GM23248 (cell line): ENCODE data around the gene STIM1. TPM values are rescaled to one million over a fixed set of nuclear protein-coding genes. Genes with fewer than 3 reads are reported as not detected.
"Not testable (repeated sequence)": the region's sequence is repeated elsewhere in the genome, so short reads cannot be mapped to it uniquely, and the experiment has no call there.

ENCODE experiments used
- DNase-seq: peaks from one replicate; pipeline ENCODE4 v3.0.0-alpha.2; 2015
- H2AFZ ChIP-seq: fragments of 200-600 bp; sonication (generic); 2 replicates; pipeline ENCODE4 v1.6.1; 2016; ENCODE audit warnings: antibody characterized with exemption
- H3F3A ChIP-seq: fragments of 200-600 bp; sonication (generic); 2 replicates; pipeline ENCODE4 v1.6.1; 2016; ENCODE audit warnings: mild to moderate bottlenecking, antibody characterized with exemption, mixed run types; ENCODE audit not compliant: insufficient read depth
- H3K27ac ChIP-seq: fragments of 200-600 bp; sonication (generic); 2 replicates; pipeline ENCODE4 v1.5.1; 2016; ENCODE audit warnings: mild to moderate bottlenecking
- H3K27me3 ChIP-seq: fragments of 200-600 bp; sonication (generic); replicated peaks from 2 replicates; pipeline ENCODE4 v1.6.1; 2016; ENCODE audit warnings: mild to moderate bottlenecking; ENCODE audit not compliant: insufficient read depth
- H3K36me3 ChIP-seq: fragments of 200-600 bp; sonication (generic); 2 replicates; pipeline ENCODE4 v1.6.1; 2016; ENCODE audit warnings: low read depth, mild to moderate bottlenecking
- H3K4me1 ChIP-seq: fragments of 200-600 bp; sonication (generic); 2 replicates; pipeline ENCODE4 v1.6.1; 2016; ENCODE audit warnings: mild to moderate bottlenecking; ENCODE audit not compliant: insufficient read depth
- H3K4me2 ChIP-seq: fragments of 200-600 bp; sonication (generic); one replicate; pipeline ENCODE4 v1.6.1; 2016; ENCODE audit warnings: mild to moderate bottlenecking; ENCODE audit not compliant: unreplicated experiment
- H3K4me3 ChIP-seq: fragments of 200-600 bp; sonication (generic); 2 replicates; pipeline ENCODE4 v1.5.1; 2016; ENCODE audit warnings: mild to moderate bottlenecking
- H3K79me2 ChIP-seq: fragments of 200-600 bp; sonication (generic); 2 replicates; pipeline ENCODE4 v1.6.1; 2016; ENCODE audit warnings: mild to moderate bottlenecking; ENCODE audit not compliant: insufficient read depth
- H3K9ac ChIP-seq: fragments of 200-600 bp; sonication (generic); 2 replicates; pipeline ENCODE4 v1.6.1; 2016; ENCODE audit warnings: mild to moderate bottlenecking
- H3K9me2 ChIP-seq: fragments of 200-600 bp; sonication (generic); 2 replicates; pipeline ENCODE4 v1.6.1; 2016; ENCODE audit warnings: mixed run types, mild to moderate bottlenecking, moderate library complexity; ENCODE audit not compliant: insufficient read depth
- H3K9me3 ChIP-seq: fragments of 200-600 bp; sonication (generic); one replicate; pipeline ENCODE4 v1.6.1; 2017; ENCODE audit warnings: low read depth
- H4K20me1 ChIP-seq: fragments of 200-600 bp; sonication (generic); 2 replicates; pipeline ENCODE4 v1.6.0; 2016; ENCODE audit not compliant: insufficient read depth
- EZH2 ChIP-seq: fragments of 200-600 bp; sonication (generic); IDR thresholded peaks from 2 replicates; pipeline ENCODE4 v1.6.1; 2018; ENCODE audit warnings: antibody characterized with exemption, mild to moderate bottlenecking; ENCODE audit not compliant: insufficient read depth, poor library complexity, severe bottlenecking
- EZH2phosphoT487 ChIP-seq: fragments of 200-600 bp; sonication (generic); IDR thresholded peaks from 2 replicates; pipeline ENCODE4 v1.6.1; 2018; ENCODE audit warnings: antibody characterized with exemption, moderate library complexity, mild to moderate bottlenecking, low read depth; ENCODE audit not compliant: insufficient read depth
- WGBS, 2 experiments: methylation state at CpG; one replicate each; pipeline ENCODE4 v1.1.6; 2015 to 2017; ENCODE audit warnings: low lambda C conversion rate in 2 of 2, low coverage in 1 of 2; ENCODE audit errors: missing lambda C conversion rate in 2 of 2; 5-methylcytosine and 5-hydroxymethylcytosine counted together
- in situ Hi-C: fragments of 300-500 bp; cut with MboI; formaldehyde crosslinking; loops from 2 replicates; pipeline ENCODE4 v1.15.0; 2020
- polyA plus RNA-seq: library from polyadenylated mRNA; unstranded; fragments of >200 nt; fragmentation: Nextera tagmentation; extraction: Ambion mirVana; gene quantifications from 2 replicates; pipeline ENCODE4 v1.2.1, GENCODE V29; 2016
- total RNA-seq: library from RNA; depleted of rRNA; stranded (reverse); fragments of >200 nt; shearing (Covaris generic); gene quantifications from 2 replicates; pipeline ENCODE4 v1.2.3, GENCODE V29; 2014

Gene STIM1
- total and polyA plus RNA-seq, 2 experiments from 2014 or later = 22.3 to 24.6 TPM

- H3F3A ChIP-seq = peaks cover 7% of the 10 kb centered on the region
- H4K20me1 ChIP-seq = no peaks in the 10 kb centered on the region
- no peaks in the 10 kb centered on the region for H3K27me3 ChIP-seq
- no peak overlapping the region for H3K4me3 ChIP-seq
- H3K36me3 ChIP-seq = no peaks in the 10 kb centered on the region
- peaks cover 21% of the 10 kb centered on the region for H3K4me1 ChIP-seq
- H2AFZ ChIP-seq = no peak overlapping the region
- no peak for DNase-seq
- H3K79me2 ChIP-seq = peaks cover 97% of the 10 kb centered on the region
- 93 to 98% methylated on average over 2 of the region's 2 CpGs for WGBS, 2 experiments
- H3K9me3 ChIP-seq = no peaks in the 10 kb centered on the region
- no peak overlapping the region for H3K9ac ChIP-seq
- TF ChIP-seq EZH2 = no peak
- TF ChIP-seq EZH2phosphoT487 = no peak
- no peak overlapping the region for H3K27ac ChIP-seq
- in situ Hi-C loops = no loop called here
- H3K9me2 ChIP-seq = no peaks in the 10 kb centered on the region
- H3K4me2 ChIP-seq = no peak overlapping the region
These were observed 4.9 kb downstream of the STIM1 start for GRCh38 chr11:3860375-3860774.

DNA sequence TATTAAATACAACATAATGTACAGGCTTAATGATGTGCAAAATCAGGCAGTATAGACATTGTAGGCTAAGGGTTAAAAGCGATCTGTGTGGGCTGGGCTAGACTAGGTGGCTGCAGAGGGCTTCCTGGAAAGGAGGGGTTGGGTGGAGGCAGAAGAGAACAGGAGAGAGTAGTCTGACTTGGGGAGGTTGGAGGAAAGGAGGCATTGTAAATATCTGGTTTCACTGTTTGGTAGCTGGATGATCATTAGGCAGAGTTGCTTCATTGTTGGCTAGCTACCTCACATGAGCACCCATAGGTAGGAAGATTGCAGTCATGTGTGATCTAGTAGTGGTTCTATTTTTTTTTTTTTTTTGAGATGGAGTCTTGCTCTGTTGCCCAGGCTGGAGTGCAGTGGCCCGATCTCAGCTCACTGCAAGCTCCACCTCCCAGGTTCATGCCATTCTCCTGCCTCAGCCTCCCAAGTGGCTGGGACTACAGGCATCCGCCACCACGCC lies 5.5 kb downstream of the STIM1 start:
- WGBS, 2 experiments = 76 to 80% methylated on average over 4 of the region's 4 CpGs
- not testable (repeated sequence) for H3K4me3 ChIP-seq, H3K27ac ChIP-seq

DNA sequence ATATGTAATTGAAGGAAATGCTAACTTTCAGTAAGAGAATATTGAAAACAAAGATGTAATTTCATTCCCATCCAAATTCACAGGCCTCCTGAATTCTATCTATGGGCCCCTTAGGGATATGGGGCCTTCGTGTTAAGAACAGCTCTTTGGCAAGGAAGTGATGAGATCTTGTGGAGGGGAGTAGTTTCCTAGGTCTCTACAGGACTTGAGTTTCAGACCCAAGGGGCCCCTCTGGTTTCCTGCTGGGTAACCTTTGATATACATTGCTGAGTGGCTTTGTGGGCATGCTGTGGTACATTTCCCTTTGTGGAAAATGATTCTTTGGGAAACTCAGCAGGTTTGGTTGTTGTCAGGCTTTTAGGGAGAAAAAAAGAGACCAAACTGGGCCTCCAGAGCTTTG lies 6.2 kb downstream of the STIM1 start:
- H3K9me3 ChIP-seq = no peaks in the 10 kb centered on the region
- no peak overlapping the region for H3K9ac ChIP-seq
- no peaks in the 10 kb centered on the region for H3K9me2 ChIP-seq
- no peaks in the 10 kb centered on the region for H4K20me1 ChIP-seq
- no peak for DNase-seq
- no peaks in the 10 kb centered on the region for H3K27me3 ChIP-seq
- no peak overlapping the region for H3K4me3 ChIP-seq
- peaks cover 27% of the 10 kb centered on the region for H3K4me1 ChIP-seq
- no peak overlapping the region for H3K4me2 ChIP-seq
- 90 to 94% methylated on average over 1 of the region's 1 CpG for WGBS, 2 experiments
- no peak overlapping the region for H3K27ac ChIP-seq
- H3K79me2 ChIP-seq = peaks cover 86% of the 10 kb centered on the region
- no peak overlapping the region for H2AFZ ChIP-seq
- no peak for TF ChIP-seq EZH2
- no peak for TF ChIP-seq EZH2phosphoT487
- in situ Hi-C loops = no loop called here
- no peaks in the 10 kb centered on the region for H3K36me3 ChIP-seq
- peaks cover 19% of the 10 kb centered on the region for H3F3A ChIP-seq

More for the DNA sequence above, 5.5 kb downstream of the STIM1 start:
- Histone ChIP-seq H3F3A (peaks cover 12% of the 10 kb centered on the region), H3K4me1 (peaks cover 27% of the 10 kb centered on the region), H3K79me2 (peaks cover 93% of the 10 kb centered on the region)
- H3K27me3 ChIP-seq, DNase-seq, H3K4me2 ChIP-seq, H3K9me3 ChIP-seq, H4K20me1 ChIP-seq, in situ Hi-C loops, H3K9ac ChIP-seq, H3K9me2 ChIP-seq, H2AFZ ChIP-seq, H3K36me3 ChIP-seq: not testable (repeated sequence)

DNA sequence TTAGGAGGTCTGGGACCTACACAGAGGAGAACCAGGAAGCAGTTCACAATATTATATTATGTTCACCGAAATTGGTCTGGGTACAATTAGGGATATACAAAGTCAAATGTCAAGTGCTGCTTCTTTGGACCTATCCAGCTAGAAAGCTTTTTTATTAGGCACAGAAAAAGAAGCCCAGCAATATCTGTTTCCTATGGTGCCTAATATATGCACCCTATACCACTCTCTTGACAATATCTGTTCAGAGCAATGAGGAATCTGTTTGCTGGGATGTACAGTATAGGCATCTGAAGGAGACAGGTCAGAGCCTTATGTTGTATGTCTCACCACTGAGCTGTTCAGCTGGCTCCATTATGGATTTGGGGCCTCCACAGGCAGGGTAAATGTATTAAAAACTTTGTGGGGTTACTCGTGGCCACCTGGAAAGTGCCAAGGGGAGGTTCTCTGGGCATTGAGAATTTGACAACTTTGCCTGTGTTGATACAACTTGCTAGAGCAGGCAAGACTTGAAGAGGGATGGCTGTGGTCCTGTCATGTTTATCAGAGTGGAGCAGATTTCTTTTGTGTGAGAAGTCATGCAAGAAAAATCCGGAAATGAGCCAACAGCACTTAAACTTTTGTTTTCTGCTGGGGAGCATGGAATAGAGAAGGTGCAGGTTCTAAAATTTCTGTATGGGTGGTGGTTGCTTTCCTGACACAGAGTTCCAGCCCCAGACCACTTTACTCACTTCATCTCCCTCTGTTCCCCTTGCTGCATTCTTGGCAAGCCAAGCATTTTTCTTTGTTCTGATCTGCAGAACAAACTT lies 10.1 kb downstream of the STIM1 start:
- Histone ChIP-seq H3K27ac (peak overlapping the region; percentile 29), H3K9ac (peak overlapping the region; percentile 11; the same call in 1 of the 2 replicates), H3K4me3 (peak overlapping the region; percentile 20; the same call in 1 of the 2 replicates), H3K27me3 (no peaks in the 10 kb centered on the region), H2AFZ (peak overlapping the region; percentile 43), H3K4me1 (peaks cover 23% of the 10 kb centered on the region), H3K9me2 (no peaks in the 10 kb centered on the region), H4K20me1 (no peaks in the 10 kb centered on the region), H3K79me2 (peaks cover 82% of the 10 kb centered on the region), H3K4me2 (peak overlapping the region; percentile 35), H3K36me3 (no peaks in the 10 kb centered on the region), H3F3A (peaks cover 19% of the 10 kb centered on the region), H3K9me3 (no peaks in the 10 kb centered on the region)
- 31% methylated on average over 3 of the region's 3 CpGs for WGBS, 2 experiments
- TF ChIP-seq EZH2 = no peak
- TF ChIP-seq EZH2phosphoT487 = no peak
- DNase-seq = peak; percentile 84
- in situ Hi-C loops = no loop called here
